Activated CD4-positive, alpha-beta T cell treated with anti-CD3 and anti-CD28 coated beads for 36 hours (primary cell): ENCODE measurements around the gene BDH1. TPM values are rescaled to one million over a fixed set of nuclear protein-coding genes. Genes with fewer than 3 reads are reported as not detected.

Experiments used
- ATAC-seq: fragments of 200-7000 bp; cut with Tn5 transposase; one replicate; pipeline ENCODE4 v1.10.0; 2021; ENCODE audit warnings: mild to moderate bottlenecking, moderate library complexity
- CTCF ChIA-PET: fragments of 350-600 bp; sonication (Branson Sonifier 250); formaldehyde crosslinking; loops from one replicate; lab custom pipeline; 2021; ENCODE audit warnings: antibody characterized with exemption; lab: Charles Lee
- POLR2A ChIA-PET: fragments of 350-600 bp; sonication (Branson Sonifier 250); formaldehyde crosslinking; loops from one replicate; lab custom pipeline; 2021; ENCODE audit warnings: antibody characterized with exemption, inconsistent platforms; lab: Charles Lee
- DNase-seq: peaks from one replicate; pipeline ENCODE4 v3.0.0-alpha.2; 2020
- H3K27ac Mint-ChIP-seq: one replicate; pipeline ENCODE4 v1.8.0; 2021; ENCODE audit warnings: mixed read lengths
- H3K27me3 Mint-ChIP-seq: one replicate; pipeline ENCODE4 v1.8.0; 2021; ENCODE audit warnings: mixed read lengths
- H3K36me3 Mint-ChIP-seq: one replicate; pipeline ENCODE4 v1.8.0; 2021; ENCODE audit warnings: low read depth, mixed read lengths
- H3K4me1 Mint-ChIP-seq: one replicate; pipeline ENCODE4 v1.8.0; 2021; ENCODE audit warnings: mixed read lengths
- H3K4me3 Mint-ChIP-seq: one replicate; pipeline ENCODE4 v1.8.0; 2021; ENCODE audit warnings: mild to moderate bottlenecking, moderate library complexity, mixed read lengths
- H3K9me3 Mint-ChIP-seq: one replicate; pipeline ENCODE4 v1.8.0; 2021; ENCODE audit warnings: low read depth, mixed read lengths
- intact Hi-C, 2 experiments: fragments of 100-400 bp; cut with DNase I in 1 of 2; cut with micrococcal nuclease in 1 of 2; formaldehyde crosslinking; loops; one replicate each; pipeline versions ENCODE4 v1.14.2 to v1.15.1; 2022 to 2024; cut with DNase I, micrococcal nuclease
- total RNA-seq, 2 experiments: library from RNA; stranded (reverse); gene quantifications; one replicate each; pipeline ENCODE4 v1.2.3, GENCODE V29; 2021

BDH1 gene
- total RNA-seq, 2 experiments from 2014 or later, result 84.9 to 85.1 TPM

DNA sequence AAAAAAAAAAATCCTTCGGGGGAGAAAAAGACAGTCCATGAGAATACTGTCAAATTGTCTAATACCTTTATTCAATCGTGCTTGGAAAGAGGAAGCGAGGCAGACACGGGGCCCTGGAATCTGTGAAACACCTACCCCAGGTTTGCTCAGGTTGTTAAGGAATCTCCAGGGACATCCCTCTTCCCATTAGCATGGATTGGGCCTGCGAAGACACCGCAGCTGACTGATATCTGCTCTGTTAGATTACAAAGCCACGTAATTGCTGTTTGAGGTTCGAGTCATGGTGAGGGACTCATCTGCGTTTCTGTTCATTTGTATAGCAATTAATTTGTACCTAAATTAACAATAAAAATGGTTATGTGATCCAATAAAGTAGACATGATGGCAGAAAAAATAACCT is 91.0 kb downstream of the BDH1 start:
- ATAC-seq (no peak), DNase-seq (no peak)
- Mint-ChIP-seq H3K4me1 (peaks cover 23% of the 10 kb centered on the region), H3K27ac (no peak overlapping the region), H3K9me3 (no peaks in the 10 kb centered on the region), H3K27me3 (peaks cover 34% of the 10 kb centered on the region), H3K4me3 (no peak overlapping the region), H3K36me3 (no peaks in the 10 kb centered on the region)
- CTCF ChIA-PET, result no interaction called here
- POLR2A ChIA-PET, result no interaction called here
- intact Hi-C loops, result no loop called here

DNA sequence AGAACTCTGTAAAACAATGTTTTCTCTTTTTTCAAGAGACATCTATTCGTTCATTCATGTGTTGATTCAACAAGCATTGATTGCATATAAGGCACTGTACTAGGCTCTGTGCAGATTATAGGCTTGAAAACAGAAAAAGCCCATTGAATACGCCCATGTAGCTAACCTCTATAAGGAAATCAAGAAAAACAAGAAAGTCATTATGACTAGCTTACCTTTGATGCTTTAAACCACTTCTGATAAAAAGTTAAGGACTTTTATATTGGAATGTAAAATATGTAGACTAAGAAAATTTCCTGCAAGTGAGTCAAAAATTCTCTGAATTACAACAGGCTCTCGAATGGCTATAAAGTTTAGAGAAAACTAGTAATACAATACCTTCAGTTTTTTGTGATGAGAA is 92.5 kb downstream of the BDH1 start:
- DNase-seq (no peak), ATAC-seq (peak; percentile 28)
- ChIA-PET POLR2A (interaction anchor here (0.6 kb wide), 1 partner anchor 94 kb away, joined by 3 read pairs; no protein-coding TSS in a partner anchor), CTCF (interaction anchor here (0.6 to 1.3 kb wide), 5 partner anchors 15 to 395 kb away, joined by 3 to 4 read pairs (median 3); no protein-coding TSS in a partner anchor)
- Mint-ChIP-seq H3K27me3 (peaks cover 21% of the 10 kb centered on the region), H3K4me3 (no peak overlapping the region), H3K9me3 (no peaks in the 10 kb centered on the region), H3K36me3 (no peaks in the 10 kb centered on the region), H3K4me1 (peaks cover 26% of the 10 kb centered on the region), H3K27ac (no peak overlapping the region)
- intact Hi-C loops, result no loop called here

DNA sequence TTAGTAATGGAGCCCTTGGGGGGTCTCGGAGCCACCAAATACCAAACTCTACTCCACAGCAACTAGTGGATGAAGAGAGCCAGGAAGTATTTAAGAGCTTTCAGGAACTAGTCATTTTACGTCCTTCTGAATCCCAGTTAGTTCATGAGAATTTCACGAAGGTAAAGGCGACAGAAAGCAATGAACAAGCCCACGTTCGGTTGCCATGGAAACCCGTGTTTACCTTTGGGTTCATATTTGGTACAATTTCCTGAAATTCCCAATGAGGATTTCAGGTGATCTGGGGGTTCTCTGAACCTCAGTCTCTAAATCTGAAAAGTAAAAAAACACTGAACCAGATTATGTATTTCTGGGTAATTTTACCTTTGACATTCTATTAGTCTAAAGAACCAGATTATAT is 93.0 kb downstream of the BDH1 start:
- H3K27ac Mint-ChIP-seq, result no peak overlapping the region
- ATAC-seq, result no peak
- DNase-seq, result no peak
- ChIA-PET POLR2A (interaction anchor here (0.6 kb wide), 1 partner anchor 93 kb away, joined by 3 read pairs; no protein-coding TSS in a partner anchor), CTCF (interaction anchor here (0.6 to 1.3 kb wide), 5 partner anchors 15 to 472 kb away, joined by 3 to 4 read pairs (median 3); no protein-coding TSS in a partner anchor)
- H3K27me3 Mint-ChIP-seq, result peaks cover 17% of the 10 kb centered on the region
- H3K36me3 Mint-ChIP-seq, result no peaks in the 10 kb centered on the region
- H3K9me3 Mint-ChIP-seq, result no peaks in the 10 kb centered on the region
- intact Hi-C loops, result no loop called here
- no peak overlapping the region for H3K4me3 Mint-ChIP-seq
- peaks cover 29% of the 10 kb centered on the region for H3K4me1 Mint-ChIP-seq

DNA sequence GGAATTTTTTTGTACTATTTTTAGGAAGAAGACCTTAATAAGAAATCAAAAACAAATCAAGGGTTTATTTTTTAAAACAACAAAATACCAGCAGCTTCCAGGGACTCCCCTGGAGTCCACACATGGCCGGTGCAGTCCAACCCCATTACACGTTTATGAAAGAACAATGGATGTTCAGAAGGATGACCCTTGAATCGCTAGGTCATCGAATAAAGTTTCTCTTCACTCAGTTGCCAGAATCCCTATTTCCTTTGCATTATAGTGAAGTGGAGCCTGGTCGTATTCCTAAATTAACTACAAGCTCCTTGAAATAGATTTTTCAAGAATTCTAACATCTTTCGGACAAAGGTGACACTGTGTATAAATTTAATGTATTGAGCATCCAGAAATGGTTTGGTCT is 95.1 kb downstream of the BDH1 start:
- Mint-ChIP-seq H3K36me3 (no peaks in the 10 kb centered on the region), H3K4me1 (peaks cover 28% of the 10 kb centered on the region), H3K9me3 (no peaks in the 10 kb centered on the region), H3K27ac (no peak overlapping the region), H3K4me3 (no peak overlapping the region), H3K27me3 (peaks cover 3% of the 10 kb centered on the region)
- ATAC-seq (no peak), DNase-seq (no peak)
- intact Hi-C loops, result no loop called here
- ChIA-PET CTCF (no interaction called here), POLR2A (no interaction called here)

DNA sequence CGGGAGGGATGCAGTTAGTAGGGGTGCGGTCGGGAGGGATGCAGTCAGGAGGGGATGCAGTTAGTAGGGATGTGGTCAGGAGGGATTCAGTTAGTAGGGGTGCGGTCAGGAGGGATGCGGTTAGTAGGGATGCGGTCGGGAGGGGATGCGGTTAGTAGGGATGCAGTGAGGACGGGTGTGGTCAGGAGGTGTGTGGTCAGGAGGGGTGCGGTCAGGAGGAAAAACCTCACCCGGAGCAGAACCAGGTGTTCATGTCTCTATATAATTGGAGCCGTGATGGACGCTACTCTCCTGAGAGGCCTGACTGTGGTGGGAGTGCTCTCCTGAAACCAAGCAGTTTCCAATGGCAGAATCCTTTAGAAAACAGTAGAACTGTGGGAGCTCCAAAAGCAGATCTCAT is 95.8 kb downstream of the BDH1 start:
- no peak for ATAC-seq
- DNase-seq, result no peak
- no peak overlapping the region for H3K4me3 Mint-ChIP-seq
- ChIA-PET CTCF (no interaction called here), POLR2A (no interaction called here)
- H3K36me3 Mint-ChIP-seq, result no peaks in the 10 kb centered on the region
- intact Hi-C loops, result no loop called here
- H3K4me1 Mint-ChIP-seq, result peaks cover 34% of the 10 kb centered on the region
- no peak overlapping the region for H3K27ac Mint-ChIP-seq
- H3K9me3 Mint-ChIP-seq, result no peaks in the 10 kb centered on the region
- peaks cover 4% of the 10 kb centered on the region for H3K27me3 Mint-ChIP-seq

Other genes with a start within 250 kb of the BDH1 start
- gene RUBCN, start 180.9 kb upstream of the BDH1 start, total RNA-seq, result 10 to 100 TPM; 22.7 to 23.4 TPM
- 10 to 100 TPM; 20.7 to 25.6 TPM for gene FYTTD1, start 193.9 kb upstream of the BDH1 start, total RNA-seq
- 10 to 100 TPM; 43.6 to 77.5 TPM for gene LRCH3, start 235.3 kb upstream of the BDH1 start, total RNA-seq